ENCODE measurements around the gene PLXNA4.

Gene PLXNA4

DNA sequence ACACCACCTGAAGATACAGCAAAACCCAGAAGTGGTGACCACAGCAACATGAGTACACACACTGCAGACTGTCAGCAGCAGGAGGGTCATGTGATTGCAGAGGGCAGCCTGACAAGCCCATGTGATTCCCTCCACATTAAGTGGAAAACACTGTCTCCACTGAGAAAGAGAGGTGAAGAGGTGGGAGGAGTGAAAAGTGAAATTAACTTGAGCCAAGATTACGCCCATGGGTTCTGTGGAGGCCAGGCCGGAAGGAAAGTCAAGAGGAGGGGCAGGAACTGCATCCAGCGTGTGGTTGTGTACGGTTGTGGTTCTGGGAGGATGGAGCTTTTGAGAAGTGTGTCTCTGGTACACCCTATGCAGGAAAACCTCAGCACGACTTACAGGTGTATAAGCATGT is 138.5 kb downstream of the PLXNA4 start:
- TF ChIP-seq, protein P1, sequence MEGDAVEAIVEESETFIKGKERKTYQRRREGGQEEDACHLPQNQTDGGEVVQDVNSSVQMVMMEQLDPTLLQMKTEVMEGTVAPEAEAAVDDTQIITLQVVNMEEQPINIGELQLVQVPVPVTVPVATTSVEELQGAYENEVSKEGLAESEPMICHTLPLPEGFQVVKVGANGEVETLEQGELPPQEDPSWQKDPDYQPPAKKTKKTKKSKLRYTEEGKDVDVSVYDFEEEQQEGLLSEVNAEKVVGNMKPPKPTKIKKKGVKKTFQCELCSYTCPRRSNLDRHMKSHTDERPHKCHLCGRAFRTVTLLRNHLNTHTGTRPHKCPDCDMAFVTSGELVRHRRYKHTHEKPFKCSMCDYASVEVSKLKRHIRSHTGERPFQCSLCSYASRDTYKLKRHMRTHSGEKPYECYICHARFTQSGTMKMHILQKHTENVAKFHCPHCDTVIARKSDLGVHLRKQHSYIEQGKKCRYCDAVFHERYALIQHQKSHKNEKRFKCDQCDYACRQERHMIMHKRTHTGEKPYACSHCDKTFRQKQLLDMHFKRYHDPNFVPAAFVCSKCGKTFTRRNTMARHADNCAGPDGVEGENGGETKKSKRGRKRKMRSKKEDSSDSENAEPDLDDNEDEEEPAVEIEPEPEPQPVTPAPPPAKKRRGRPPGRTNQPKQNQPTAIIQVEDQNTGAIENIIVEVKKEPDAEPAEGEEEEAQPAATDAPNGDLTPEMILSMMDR (IDR thresholded peaks at IDR 0.05; ENCODE audit: control extremely low read depth, extremely low read depth, low read depth, missing control alignments): no peak
- ChIA-PET CTCF (no interaction called here), POLR2A (no interaction called here)
- DNase-seq (ENCODE audit: extremely low spot score): no peak

DNA sequence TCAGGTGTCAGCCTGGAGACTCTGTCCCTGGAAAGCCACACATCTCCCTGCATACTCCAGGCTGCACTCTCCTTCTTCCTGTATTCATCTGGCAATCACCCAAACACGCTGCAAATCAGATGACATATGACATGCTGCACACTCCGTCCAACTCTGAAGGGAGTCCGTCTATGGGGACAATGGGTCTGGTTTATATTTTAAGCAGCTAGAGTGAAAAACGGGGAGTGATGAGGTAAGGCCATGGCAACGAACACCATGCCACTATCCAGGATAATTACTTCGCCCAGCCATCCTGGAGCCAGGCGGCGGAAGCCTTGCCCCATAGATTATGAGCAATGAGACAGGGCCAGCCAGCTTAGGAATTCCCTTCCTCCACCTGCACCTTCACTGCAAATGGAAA is 140.1 kb downstream of the PLXNA4 start:
- TF ChIP-seq, protein P1 (IDR thresholded peaks at IDR 0.05; ENCODE audit: control extremely low read depth, extremely low read depth, low read depth, missing control alignments): no peak
- CTCF ChIA-PET: no interaction called here
- DNase-seq (ENCODE audit: extremely low spot score): no peak
- POLR2A ChIA-PET: no interaction called here

DNA sequence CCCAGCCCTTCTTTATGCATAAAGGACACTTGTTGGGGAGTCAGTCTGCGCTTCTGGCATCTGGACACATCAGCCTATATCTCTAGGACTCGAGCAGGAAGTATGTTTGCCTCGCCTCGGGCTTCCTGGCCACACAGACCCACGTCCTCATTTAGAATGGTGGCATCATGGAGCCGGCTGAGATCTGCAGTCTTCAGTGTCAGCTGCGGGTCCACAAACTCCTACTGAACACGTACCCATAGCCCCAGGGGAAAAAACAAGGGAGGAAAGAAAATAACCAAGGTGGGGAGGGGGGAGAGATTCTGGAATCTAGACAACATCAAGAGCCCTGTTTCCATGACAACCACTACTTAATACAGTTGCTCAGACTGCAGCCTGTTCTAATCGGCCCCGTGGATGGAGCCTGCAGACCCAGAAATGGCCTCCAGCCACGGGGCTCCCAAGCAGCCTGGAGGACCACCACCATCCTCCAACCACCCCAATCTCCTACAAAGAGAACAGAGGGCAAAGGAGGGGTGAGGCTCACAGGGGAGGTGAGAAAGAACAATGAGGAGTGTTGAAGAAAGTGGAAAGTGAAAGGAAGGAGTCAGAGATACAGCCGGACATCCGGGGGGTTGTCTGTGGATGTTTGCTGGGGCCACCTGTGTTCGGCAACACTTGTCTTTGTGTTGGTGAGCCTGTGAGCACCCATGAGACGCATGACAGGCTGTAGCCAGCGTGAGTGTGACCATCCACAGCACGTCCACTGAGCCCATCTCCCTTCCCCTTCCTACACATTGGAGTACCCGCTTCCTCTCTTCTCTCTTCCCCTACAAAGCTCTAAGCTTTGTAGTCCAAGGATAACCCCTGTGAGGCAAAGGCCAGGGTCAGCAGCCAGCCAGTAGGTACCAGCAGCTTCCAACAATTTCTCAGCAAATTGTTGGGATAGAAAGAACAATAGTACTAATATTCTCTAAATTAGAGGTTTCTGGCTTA is 141.0 kb downstream of the PLXNA4 start:
- ChIA-PET POLR2A (no interaction called here), CTCF (interaction anchor here (1.4 kb wide), 1 partner anchor 259 kb away, joined by 3 read pairs; no protein-coding TSS in a partner anchor)
- DNase-seq (ENCODE audit: extremely low spot score): no peak
- TF ChIP-seq, protein P1 (IDR thresholded peaks at IDR 0.05; ENCODE audit: control extremely low read depth, extremely low read depth, low read depth, missing control alignments): no peak

DNA sequence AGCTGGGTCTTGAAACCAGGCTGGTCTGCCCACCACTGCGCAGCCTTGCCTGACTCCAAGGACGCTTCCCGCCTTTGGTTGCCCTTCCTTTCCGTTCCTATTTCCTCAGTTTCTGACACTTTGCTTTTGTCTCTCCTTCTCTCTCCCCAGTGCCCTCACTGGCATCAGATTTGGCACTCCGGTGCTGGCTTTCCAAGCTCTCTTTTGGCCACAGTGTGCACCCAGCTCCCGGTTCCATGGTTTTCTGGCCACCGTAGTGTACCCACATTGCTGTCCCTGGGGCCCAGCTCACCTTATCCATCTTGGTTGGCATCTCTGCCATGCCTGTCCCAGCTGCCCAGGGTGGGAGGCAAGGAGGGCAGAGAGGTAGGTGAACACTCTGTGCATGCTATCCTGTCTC is 142.2 kb downstream of the PLXNA4 start:
- ChIA-PET CTCF (interaction anchor here (1.4 kb wide), 1 partner anchor 260 kb away, joined by 3 read pairs; no protein-coding TSS in a partner anchor), POLR2A (no interaction called here)
- TF ChIP-seq, protein P1 (IDR thresholded peaks at IDR 0.05; ENCODE audit: control extremely low read depth, extremely low read depth, low read depth, missing control alignments): no peak
- DNase-seq (ENCODE audit: extremely low spot score): no peak

DNA sequence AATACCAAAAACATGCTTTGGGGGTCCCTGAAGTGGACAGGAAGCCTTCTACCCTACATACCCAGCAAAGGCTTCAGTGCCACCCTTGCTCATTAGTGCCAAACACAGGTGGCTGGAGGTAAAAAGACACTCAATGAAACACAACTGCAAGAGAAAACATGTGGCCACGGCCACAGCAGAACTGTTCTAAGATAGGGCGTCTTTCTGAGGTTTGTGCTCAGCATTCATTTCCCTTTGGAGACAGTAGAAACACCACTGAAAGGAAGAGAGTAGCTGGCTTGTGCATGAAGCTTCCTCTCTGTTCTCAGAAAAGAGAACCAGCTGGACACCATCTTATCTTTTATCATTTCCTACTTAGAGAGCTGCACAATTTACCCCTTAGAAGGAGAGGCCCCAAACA is 143.0 kb downstream of the PLXNA4 start:
- TF ChIP-seq, protein P1 (IDR thresholded peaks at IDR 0.05; ENCODE audit: control extremely low read depth, extremely low read depth, low read depth, missing control alignments): no peak
- no peak for DNase-seq (ENCODE audit: extremely low spot score)
- ChIA-PET POLR2A (no interaction called here), CTCF (no interaction called here)

DNA sequence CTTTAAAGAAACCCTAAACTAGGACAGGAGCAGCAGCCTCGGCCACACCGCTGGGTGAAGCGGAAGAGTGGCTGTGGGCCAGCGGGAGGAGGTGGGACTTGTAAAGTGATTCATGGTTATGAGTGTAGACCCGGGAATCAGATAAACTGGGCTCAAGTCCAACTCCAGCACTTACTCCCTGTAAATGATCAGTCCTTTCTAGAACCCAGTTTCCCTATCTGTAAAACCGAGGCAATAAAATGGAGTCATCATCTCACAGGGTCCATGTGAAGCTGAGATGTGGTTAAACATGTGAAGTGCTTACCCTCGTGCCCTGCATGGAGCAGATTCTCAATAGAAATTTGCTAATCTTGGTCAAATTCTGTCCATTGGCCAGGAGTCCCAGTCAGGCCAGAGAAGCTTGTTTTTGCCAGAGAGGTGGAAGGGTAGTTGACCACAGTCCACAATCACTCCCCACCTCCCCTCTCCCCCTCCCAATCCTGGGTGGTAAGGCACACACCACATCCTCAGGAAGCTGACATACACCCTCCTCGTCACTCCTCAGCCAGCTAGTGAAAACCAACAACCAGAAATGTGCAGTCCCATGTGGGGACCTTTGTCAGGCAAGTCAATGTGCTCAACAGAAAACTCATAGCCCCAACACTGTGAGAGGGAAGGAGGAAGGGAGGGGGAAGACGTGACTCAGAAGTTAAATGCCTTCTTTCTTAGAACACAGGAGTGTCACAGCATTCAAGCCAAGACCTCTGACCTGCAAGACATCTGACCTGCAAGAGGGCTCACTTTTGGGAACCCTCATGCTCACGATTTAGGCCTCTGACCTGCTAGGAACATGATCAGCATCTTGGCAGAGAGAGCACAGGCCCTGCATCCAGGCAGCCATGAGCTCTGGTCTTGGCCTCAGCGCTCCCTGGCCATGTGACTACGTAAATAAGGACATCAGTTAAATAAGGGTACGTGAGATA is 145.1 kb downstream of the PLXNA4 start:
- ChIA-PET CTCF (no interaction called here), POLR2A (no interaction called here)
- TF ChIP-seq, protein P1 (IDR thresholded peaks at IDR 0.05; ENCODE audit: control extremely low read depth, extremely low read depth, low read depth, missing control alignments): no peak
- no peak for DNase-seq (ENCODE audit: extremely low spot score)
